Immature natural killer cell (primary cell): ENCODE data around the gene EMX2. TPM values are rescaled to one million over a fixed set of nuclear protein-coding genes. Genes with fewer than 3 reads are reported as not detected.

Experiments used
- DNase-seq, 3 donors: peaks; one replicate each; pipeline ENCODE4 v3.0.0; 2022; ENCODE audit warnings: mixed read lengths in 1 of 3
- H3K27ac Mint-ChIP-seq, 6 donors: one replicate each; pipeline ENCODE4 v1.8.0; 2020; ENCODE audit warnings: mixed read lengths in 6 of 6, mild to moderate bottlenecking in 5 of 6, inconsistent platforms in 4 of 6, moderate library complexity in 3 of 6
- H3K27me3 Mint-ChIP-seq, 3 donors: one replicate each; pipeline ENCODE4 v1.8.0; 2020 to 2021; ENCODE audit warnings: low read depth in 3 of 3, mild to moderate bottlenecking in 3 of 3, mixed read lengths in 3 of 3, moderate library complexity in 3 of 3, inconsistent platforms in 1 of 3
- H3K36me3 Mint-ChIP-seq, 3 donors: one replicate each; pipeline ENCODE4 v1.8.0; 2020; ENCODE audit warnings: mixed read lengths in 3 of 3, inconsistent platforms in 2 of 3, mild to moderate bottlenecking in 2 of 3
- H3K4me1 Mint-ChIP-seq, 2 donors: one replicate each; pipeline ENCODE4 v1.8.0; 2020; ENCODE audit warnings: inconsistent platforms in 2 of 2, mild to moderate bottlenecking in 2 of 2, mixed read lengths in 2 of 2, moderate library complexity in 1 of 2
- H3K4me3 Mint-ChIP-seq, 5 donors: one replicate each; pipeline ENCODE4 v1.8.0; 2020; ENCODE audit warnings: mild to moderate bottlenecking in 5 of 5, mixed read lengths in 5 of 5, inconsistent platforms in 3 of 5, moderate library complexity in 3 of 5
- H3K9me3 Mint-ChIP-seq, 6 donors: one replicate each; pipeline ENCODE4 v1.8.0; 2020; ENCODE audit warnings: mild to moderate bottlenecking in 6 of 6, mixed read lengths in 6 of 6, inconsistent platforms in 4 of 6, moderate library complexity in 3 of 6
- polyA plus RNA-seq, 3 donors: library from polyadenylated mRNA; unstranded; fragments of 300-500 nt; fragmentation: Illumina TruSeq; gene quantifications; one replicate each; pipeline ENCODE4 v1.2.3, GENCODE V29; 2021

The EMX2 gene
- polyA plus RNA-seq, 3 donors from 2014 or later = not detected

GRCh38 chr10:117511601-117512390 lies 30.8 kb upstream of the EMX2 start:
- Mint-ChIP-seq H3K9me3 (no peaks in the 10 kb centered on the region), H3K27me3 (peaks cover 2 to 6% (median 2%) of the 10 kb centered on the region in 3 donors), H3K4me3 (no peak overlapping the region), H3K4me1 (no peaks in the 10 kb centered on the region), H3K27ac (no peak overlapping the region), H3K36me3 (no peaks in the 10 kb centered on the region)
- no peak for DNase-seq

DNA sequence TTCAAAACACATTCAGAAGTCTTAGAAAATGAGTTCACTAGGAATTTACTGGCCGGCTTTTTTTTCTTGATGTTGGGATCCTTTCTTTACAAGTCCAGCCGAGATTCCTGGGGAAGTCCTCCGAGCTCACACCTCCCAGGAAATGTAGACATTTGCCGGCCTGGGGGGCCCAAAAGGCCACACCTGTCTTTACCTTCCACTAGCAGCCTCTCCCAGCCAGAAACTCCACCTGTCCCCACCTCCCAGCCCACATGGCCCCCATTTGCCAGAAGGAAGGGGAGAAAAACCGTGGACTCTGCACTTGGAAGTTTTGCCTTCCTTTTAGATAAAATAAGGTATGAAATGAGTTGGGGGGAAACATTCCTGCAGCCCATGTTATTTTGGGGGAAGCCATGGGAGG lies 27.6 kb upstream of the EMX2 start:
- no peak overlapping the region for H3K4me3 Mint-ChIP-seq
- H3K27me3 Mint-ChIP-seq = peaks cover 2 to 9% (median 7%) of the 10 kb centered on the region in 3 donors
- no peaks in the 10 kb centered on the region for H3K4me1 Mint-ChIP-seq
- no peaks in the 10 kb centered on the region for H3K36me3 Mint-ChIP-seq
- H3K27ac Mint-ChIP-seq = no peak overlapping the region
- DNase-seq = no peak
- H3K9me3 Mint-ChIP-seq = no peaks in the 10 kb centered on the region

DNA sequence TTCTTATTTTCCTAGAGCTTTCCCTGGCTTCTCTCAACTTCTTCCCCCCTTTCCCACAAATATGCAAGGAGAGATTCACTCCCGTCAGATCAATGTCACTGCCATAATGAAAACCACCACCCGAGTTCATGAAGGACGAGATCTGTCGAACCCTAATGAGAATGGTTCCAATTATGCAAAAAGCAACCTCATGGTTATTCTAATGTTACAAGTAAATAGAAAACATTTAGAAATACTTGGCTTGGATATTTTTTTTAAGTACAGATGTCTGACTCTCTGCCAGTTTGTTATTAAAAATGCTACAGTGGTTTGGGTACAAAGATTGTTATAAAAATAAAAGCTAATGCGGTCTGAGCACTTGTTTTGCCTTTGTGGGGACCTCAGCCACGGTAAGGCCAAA lies 25.9 kb upstream of the EMX2 start:
- H3K36me3 Mint-ChIP-seq = no peaks in the 10 kb centered on the region
- DNase-seq = no peak
- no peak overlapping the region for H3K27ac Mint-ChIP-seq
- no peaks in the 10 kb centered on the region for H3K9me3 Mint-ChIP-seq
- H3K27me3 Mint-ChIP-seq = peaks cover 2 to 15% (median 7%) of the 10 kb centered on the region in 3 donors
- no peaks in the 10 kb centered on the region for H3K4me1 Mint-ChIP-seq
- H3K4me3 Mint-ChIP-seq = no peak overlapping the region

DNA sequence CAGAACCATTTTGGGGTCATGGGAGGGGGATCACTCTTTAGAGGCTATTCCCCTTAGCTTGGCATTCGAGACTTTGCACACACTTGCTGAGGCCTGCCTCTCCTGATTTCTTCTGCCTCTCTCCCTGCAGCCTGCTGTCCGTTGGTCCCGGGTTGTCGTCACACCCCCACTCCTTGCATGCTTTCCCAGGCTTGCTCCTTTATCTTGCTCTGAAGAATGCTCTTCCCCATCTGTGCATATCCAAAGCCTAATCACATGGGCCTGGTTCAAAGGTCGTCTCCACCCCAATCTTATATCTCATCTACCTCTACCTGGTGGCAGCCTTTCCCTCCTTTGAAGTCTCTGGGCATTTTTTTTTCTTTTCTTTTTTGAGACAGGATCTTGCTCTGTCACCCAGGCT lies 24.3 kb upstream of the EMX2 start:
- DNase-seq = no peak

DNA sequence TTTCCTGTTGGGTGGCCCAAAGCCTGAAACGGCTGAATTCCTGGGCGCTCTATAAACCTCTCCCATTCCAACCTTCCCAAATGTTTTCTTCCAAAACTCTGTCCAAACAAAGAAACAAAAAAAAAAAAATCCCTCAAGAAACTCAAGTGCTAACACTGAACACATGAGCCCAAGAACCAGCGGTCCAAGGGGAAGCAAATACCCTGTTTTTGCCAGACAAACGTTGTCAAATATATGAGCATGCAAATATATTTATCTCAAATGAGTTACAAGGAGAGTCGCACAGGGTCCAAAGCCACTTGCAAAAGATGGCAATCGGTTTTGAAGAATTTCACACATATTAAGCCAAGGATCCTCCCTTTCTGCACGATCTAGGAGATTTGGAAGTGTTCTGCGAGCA lies 23.3 kb upstream of the EMX2 start:
- DNase-seq = no peak
- H3K36me3 Mint-ChIP-seq = no peaks in the 10 kb centered on the region
- no peaks in the 10 kb centered on the region for H3K4me1 Mint-ChIP-seq
- H3K4me3 Mint-ChIP-seq = no peak overlapping the region
- H3K27ac Mint-ChIP-seq = no peak overlapping the region
- peaks cover 2 to 13% (median 8%) of the 10 kb centered on the region in 3 donors for H3K27me3 Mint-ChIP-seq
- no peaks in the 10 kb centered on the region for H3K9me3 Mint-ChIP-seq

More for the DNA sequence above, 24.3 kb upstream of the EMX2 start:
- Mint-ChIP-seq H3K36me3 (no peaks in the 10 kb centered on the region), H3K4me3 (no peak overlapping the region), H3K9me3 (no peaks in the 10 kb centered on the region), H3K4me1 (no peaks in the 10 kb centered on the region), H3K27ac (no peak overlapping the region), H3K27me3 (peaks cover 2 to 13% (median 8%) of the 10 kb centered on the region in 3 donors)

- no peak overlapping the region for H3K27ac Mint-ChIP-seq
- DNase-seq = no peak
- no peak overlapping the region for H3K4me3 Mint-ChIP-seq
- peaks cover 2 to 13% (median 7%) of the 10 kb centered on the region in 3 donors for H3K27me3 Mint-ChIP-seq
- no peaks in the 10 kb centered on the region for H3K4me1 Mint-ChIP-seq
- H3K36me3 Mint-ChIP-seq = no peaks in the 10 kb centered on the region
- H3K9me3 Mint-ChIP-seq = no peaks in the 10 kb centered on the region
Observed at GRCh38 chr10:117519879-117520278, 22.7 kb upstream of the EMX2 start.

- H3K27ac Mint-ChIP-seq = no peak overlapping the region
- peaks cover 0 to 3% (median 0%) of the 10 kb centered on the region in 3 donors for H3K36me3 Mint-ChIP-seq
- no peaks in the 10 kb centered on the region for H3K4me1 Mint-ChIP-seq
- H3K4me3 Mint-ChIP-seq = no peak overlapping the region
- H3K9me3 Mint-ChIP-seq = peaks cover 0 to 2% (median 0%) of the 10 kb centered on the region in 6 donors
- peaks cover 15 to 27% (median 16%) of the 10 kb centered on the region in 3 donors for H3K27me3 Mint-ChIP-seq
- DNase-seq = no peak
Observed at GRCh38 chr10:117530791-117531190, 11.8 kb upstream of the EMX2 start.

GRCh38 chr10:117531371-117532002 lies 11.1 kb upstream of the EMX2 start:
- no peaks in the 10 kb centered on the region for H3K4me1 Mint-ChIP-seq
- no peak for DNase-seq
- H3K27ac Mint-ChIP-seq = no peak overlapping the region
- no peak overlapping the region for H3K4me3 Mint-ChIP-seq
- H3K27me3 Mint-ChIP-seq = peaks cover 15 to 31% (median 16%) of the 10 kb centered on the region in 3 donors
- H3K36me3 Mint-ChIP-seq = peaks cover 0 to 3% (median 0%) of the 10 kb centered on the region in 3 donors
- H3K9me3 Mint-ChIP-seq = peaks cover 0 to 2% (median 0%) of the 10 kb centered on the region in 6 donors

DNA sequence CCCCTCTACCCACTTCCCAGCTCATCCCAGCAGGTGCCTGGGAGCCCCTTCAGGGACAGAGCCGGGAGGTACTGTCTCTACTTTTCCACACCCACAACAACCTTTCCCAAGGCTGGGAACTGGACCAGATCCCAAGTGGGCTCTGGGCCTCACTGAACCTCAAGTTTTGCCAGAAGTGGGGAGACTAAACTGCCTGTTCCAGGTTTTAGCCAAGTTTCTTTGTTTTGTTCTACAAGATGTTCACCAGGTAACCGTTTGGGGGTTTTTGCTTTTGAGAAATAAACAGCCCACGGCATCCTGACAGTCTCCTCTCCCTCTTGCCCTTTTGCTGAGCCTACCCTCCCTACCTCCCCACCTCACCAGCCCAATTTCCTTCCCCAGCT lies 10.6 kb upstream of the EMX2 start:
- Mint-ChIP-seq H3K27me3 (peaks cover 17 to 34% (median 18%) of the 10 kb centered on the region in 3 donors), H3K4me3 (no peak overlapping the region), H3K36me3 (peaks cover 0 to 3% (median 0%) of the 10 kb centered on the region in 3 donors), H3K4me1 (no peaks in the 10 kb centered on the region), H3K9me3 (peaks cover 0 to 2% (median 0%) of the 10 kb centered on the region in 6 donors), H3K27ac (no peak overlapping the region)
- no peak for DNase-seq

- Mint-ChIP-seq H3K4me1 (no peaks in the 10 kb centered on the region), H3K27me3 (peaks cover 17 to 34% (median 18%) of the 10 kb centered on the region in 3 donors), H3K9me3 (peaks cover 0 to 2% (median 0%) of the 10 kb centered on the region in 6 donors), H3K27ac (no peak overlapping the region), H3K4me3 (no peak overlapping the region), H3K36me3 (peaks cover 0 to 3% (median 0%) of the 10 kb centered on the region in 3 donors)
- no peak for DNase-seq
Observed at GRCh38 chr10:117532451-117533107, 10.0 kb upstream of the EMX2 start.

GRCh38 chr10:117533507-117534281 lies 8.9 kb upstream of the EMX2 start:
- peaks cover 18 to 37% (median 22%) of the 10 kb centered on the region in 3 donors for H3K27me3 Mint-ChIP-seq
- no peaks in the 10 kb centered on the region for H3K4me1 Mint-ChIP-seq
- peaks cover 0 to 3% (median 0%) of the 10 kb centered on the region in 3 donors for H3K36me3 Mint-ChIP-seq
- peaks cover 0 to 2% (median 0%) of the 10 kb centered on the region in 6 donors for H3K9me3 Mint-ChIP-seq
- H3K4me3 Mint-ChIP-seq = no peak overlapping the region
- H3K27ac Mint-ChIP-seq = no peak overlapping the region
- no peak for DNase-seq

DNA sequence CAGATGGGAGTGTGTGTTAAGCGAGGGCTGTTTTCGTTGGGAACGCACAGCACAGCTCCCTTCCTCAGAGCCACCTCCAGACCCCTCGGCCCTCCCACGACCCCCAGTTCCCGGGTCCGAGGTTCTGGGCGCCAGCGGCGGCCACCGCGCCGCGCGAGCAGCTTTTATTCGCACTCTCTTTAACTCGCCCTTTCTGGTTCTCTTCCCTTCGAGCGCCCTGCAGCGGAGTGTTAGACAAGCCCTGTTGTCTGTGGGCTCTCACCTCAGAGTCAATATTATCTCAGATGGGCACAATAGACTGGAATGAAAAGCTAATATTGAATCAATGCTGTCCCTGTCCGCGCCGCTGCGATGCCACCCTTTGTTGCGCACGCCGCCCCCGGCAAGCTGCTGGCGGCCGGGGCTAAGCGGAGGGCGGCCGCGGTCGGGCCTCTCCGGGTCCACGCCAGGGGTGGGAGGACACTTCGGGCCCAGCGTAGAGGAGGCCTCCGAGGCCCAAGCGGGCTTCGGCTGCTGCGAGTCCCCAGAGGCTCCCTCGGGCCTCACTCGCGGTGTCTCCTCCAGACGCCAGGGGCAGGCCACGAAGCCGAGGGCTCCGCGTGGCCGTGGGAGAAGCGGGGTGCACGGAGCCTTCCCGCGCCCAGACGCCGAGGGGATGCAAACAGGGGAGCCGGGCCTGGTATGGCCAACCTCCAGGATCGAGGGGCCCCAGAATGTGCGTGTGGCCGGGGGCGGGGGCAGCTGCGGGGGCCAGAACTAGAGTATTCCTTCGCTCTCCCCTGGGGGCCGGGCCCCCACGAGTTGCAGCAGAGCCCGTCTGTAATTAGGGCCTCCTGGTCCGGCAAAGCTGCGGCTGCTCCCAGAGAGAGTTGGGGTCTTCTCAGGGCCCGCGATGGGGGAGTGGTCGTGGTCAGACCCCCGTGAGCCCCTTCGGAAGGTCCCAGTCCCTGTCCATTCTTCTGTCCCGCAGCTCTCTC lies 7.9 kb upstream of the EMX2 start:
- Mint-ChIP-seq H3K4me1 (no peaks in the 10 kb centered on the region), H3K36me3 (peaks cover 0 to 3% (median 0%) of the 10 kb centered on the region in 3 donors), H3K9me3 (peaks cover 0 to 2% (median 0%) of the 10 kb centered on the region in 6 donors), H3K27ac (no peak overlapping the region), H3K27me3 (peaks cover 18 to 35% (median 24%) of the 10 kb centered on the region in 3 donors), H3K4me3 (no peak overlapping the region)
- DNase-seq = no peak
